HepG2 (cell line): ENCODE data around the gene ATP2A2. TPM values are rescaled to one million over a fixed set of nuclear protein-coding genes. Genes with fewer than 3 reads are reported as not detected.

Source experiments
- ATF1 ChIP-seq: IDR thresholded peaks from 2 replicates; pipeline ENCODE4 v1.6.1; 2016; ENCODE audit warnings: mild to moderate bottlenecking, control low read depth
- BCL6 ChIP-seq: IDR thresholded peaks from 2 replicates; pipeline ENCODE4 v1.6.1; 2016; ENCODE audit warnings: missing genetic modification reagents, missing compliant biosample characterization
- EED ChIP-seq: sonication (generic); formaldehyde crosslinking; IDR thresholded peaks from 2 replicates; pipeline ENCODE4 v1.5.0; 2020; ENCODE audit warnings: mild to moderate bottlenecking, missing genetic modification reagents
- FOXM1 ChIP-seq: sonication (generic); formaldehyde crosslinking; IDR thresholded peaks from 2 replicates; pipeline ENCODE4 v1.5.0; 2020; ENCODE audit warnings: missing genetic modification reagents
- KLF11 ChIP-seq: IDR thresholded peaks from 2 replicates; pipeline ENCODE4 v1.6.1; 2016; ENCODE audit warnings: missing compliant biosample characterization
- MED1 ChIP-seq: sonication (generic); formaldehyde crosslinking; IDR thresholded peaks from 2 replicates; pipeline ENCODE4 v1.4.0; 2020; ENCODE audit warnings: missing genetic modification reagents
- MYNN ChIP-seq: sonication (generic); formaldehyde crosslinking; IDR thresholded peaks from 2 replicates; pipeline ENCODE4 v1.4.0; 2020; ENCODE audit warnings: mild to moderate bottlenecking, low read depth, missing genetic modification reagents
- NCOR1 ChIP-seq: fragments of 200-600 bp; sonication (generic); IDR thresholded peaks from 2 replicates; pipeline ENCODE4 v1.7.0; 2017; ENCODE audit warnings: antibody characterized with exemption, low read length, borderline replicate concordance
- NFE2 ChIP-seq: sonication (generic); formaldehyde crosslinking; IDR thresholded peaks from 2 replicates; pipeline ENCODE4 v1.4.0; 2020; ENCODE audit warnings: missing genetic modification reagents
- NR2F2 ChIP-seq: IDR thresholded peaks from 2 replicates; pipeline ENCODE4 v1.6.1; 2012; ENCODE audit warnings: low read depth, inconsistent platforms, borderline replicate concordance
- PCBP2 ChIP-seq: fragments of 200-400 bp; formaldehyde crosslinking; optimal IDR thresholded peaks from 2 replicates; pipeline ENCODE3; 2018; ENCODE audit warnings: low read length, low read depth; ENCODE audit not compliant: poor library complexity, severe bottlenecking
- RELA ChIP-seq: sonication (generic); formaldehyde crosslinking; IDR thresholded peaks from 2 replicates; pipeline ENCODE4 v1.4.0; 2020; ENCODE audit warnings: missing genetic modification reagents
- TEAD2 ChIP-seq: sonication (generic); formaldehyde crosslinking; IDR thresholded peaks from 2 replicates; pipeline ENCODE4 v1.9.0; 2021; ENCODE audit warnings: missing genetic modification reagents
- YY1 ChIP-seq: IDR thresholded peaks from 2 replicates; pipeline ENCODE4 v1.6.1; 2011; ENCODE audit warnings: low read length, low read depth, moderate library complexity, mild to moderate bottlenecking; ENCODE audit not compliant: insufficient read depth, insufficient replicate concordance
- ZMYM2 ChIP-seq: sonication (generic); formaldehyde crosslinking; IDR thresholded peaks from 2 replicates; pipeline ENCODE4 v1.8.0; 2022; ENCODE audit warnings: mild to moderate bottlenecking, missing genetic modification reagents
- ZNF350 ChIP-seq: sonication (generic); formaldehyde crosslinking; IDR thresholded peaks from 2 replicates; pipeline ENCODE4 v1.4.0; 2020; ENCODE audit warnings: mild to moderate bottlenecking, low read depth, missing genetic modification reagents, borderline replicate concordance
- ZNF644 ChIP-seq: IDR thresholded peaks from 2 replicates; pipeline ENCODE4 v1.6.1; 2016; ENCODE audit warnings: low read depth
- ZNF761 ChIP-seq: sonication (generic); formaldehyde crosslinking; conservative IDR thresholded peaks from 2 replicates; pipeline ENCODE4 v1.4.0; 2020; ENCODE audit warnings: mild to moderate bottlenecking, missing genetic modification reagents
- ZSCAN20 ChIP-seq: sonication (generic); formaldehyde crosslinking; IDR thresholded peaks from 2 replicates; pipeline ENCODE4 v1.4.0; 2020; ENCODE audit warnings: missing genetic modification reagents, mild to moderate bottlenecking, borderline replicate concordance
- ZSCAN30 ChIP-seq: sonication (generic); formaldehyde crosslinking; IDR thresholded peaks from 2 replicates; pipeline ENCODE4 v1.5.0; 2020; ENCODE audit warnings: mild to moderate bottlenecking, missing genetic modification reagents
- polyA plus RNA-seq, 8 experiments: library from polyadenylated mRNA; depleted of rRNA in 3 of 8; stranded (reverse) in 7 of 8; unstranded in 1 of 8; fragments of >200 nt; fragmentation: Illumina TruSeq in 4 of 8; extraction: Trizol in 4 of 8; gene quantifications; 2 replicates each; pipeline versions ENCODE4 v1.2.1 to v1.2.3, GENCODE V29; 2011 to 2016; ENCODE audit warnings: low read depth in 4 of 8, missing spikeins in 1 of 8, mixed read lengths in 1 of 8; ENCODE audit not compliant: insufficient read depth in 1 of 8
- total RNA-seq, 5 experiments: library from RNA; depleted of rRNA; stranded (reverse); fragments of >200 nt; fragmentation: Illumina TruSeq; extraction: Trizol; gene quantifications; 2 replicates each; pipeline ENCODE4 v1.2.3, GENCODE V29; 2016; ENCODE audit warnings: low read depth in 1 of 5
- TF ChIP-seq, protein P1 (sequence below): sonication (generic); formaldehyde crosslinking; IDR thresholded peaks from 2 replicates; pipeline ENCODE4 v1.4.0; 2020; ENCODE audit warnings: missing genetic modification reagents
- TF ChIP-seq, protein P2 (sequence below): sonication (generic); formaldehyde crosslinking; IDR thresholded peaks from 2 replicates; pipeline ENCODE4 v1.8.0; 2022; ENCODE audit warnings: mild to moderate bottlenecking, missing genetic modification reagents
- TF ChIP-seq, protein P3 (sequence below): IDR thresholded peaks from 2 replicates; pipeline ENCODE4 v1.6.1; 2016
- TF ChIP-seq, protein P4 (sequence below): sonication (generic); formaldehyde crosslinking; IDR thresholded peaks from 2 replicates; pipeline ENCODE4 v1.4.0; 2020; ENCODE audit warnings: mild to moderate bottlenecking, missing genetic modification reagents, borderline replicate concordance

Gene ATP2A2
- total and polyA plus RNA-seq, 2 of the 13 experiments (the other 11 are each of a cell fraction or from before 2014, with no cell fraction given): 35.4 to 85.5 TPM

- TF ChIP-seq, protein P1, sequence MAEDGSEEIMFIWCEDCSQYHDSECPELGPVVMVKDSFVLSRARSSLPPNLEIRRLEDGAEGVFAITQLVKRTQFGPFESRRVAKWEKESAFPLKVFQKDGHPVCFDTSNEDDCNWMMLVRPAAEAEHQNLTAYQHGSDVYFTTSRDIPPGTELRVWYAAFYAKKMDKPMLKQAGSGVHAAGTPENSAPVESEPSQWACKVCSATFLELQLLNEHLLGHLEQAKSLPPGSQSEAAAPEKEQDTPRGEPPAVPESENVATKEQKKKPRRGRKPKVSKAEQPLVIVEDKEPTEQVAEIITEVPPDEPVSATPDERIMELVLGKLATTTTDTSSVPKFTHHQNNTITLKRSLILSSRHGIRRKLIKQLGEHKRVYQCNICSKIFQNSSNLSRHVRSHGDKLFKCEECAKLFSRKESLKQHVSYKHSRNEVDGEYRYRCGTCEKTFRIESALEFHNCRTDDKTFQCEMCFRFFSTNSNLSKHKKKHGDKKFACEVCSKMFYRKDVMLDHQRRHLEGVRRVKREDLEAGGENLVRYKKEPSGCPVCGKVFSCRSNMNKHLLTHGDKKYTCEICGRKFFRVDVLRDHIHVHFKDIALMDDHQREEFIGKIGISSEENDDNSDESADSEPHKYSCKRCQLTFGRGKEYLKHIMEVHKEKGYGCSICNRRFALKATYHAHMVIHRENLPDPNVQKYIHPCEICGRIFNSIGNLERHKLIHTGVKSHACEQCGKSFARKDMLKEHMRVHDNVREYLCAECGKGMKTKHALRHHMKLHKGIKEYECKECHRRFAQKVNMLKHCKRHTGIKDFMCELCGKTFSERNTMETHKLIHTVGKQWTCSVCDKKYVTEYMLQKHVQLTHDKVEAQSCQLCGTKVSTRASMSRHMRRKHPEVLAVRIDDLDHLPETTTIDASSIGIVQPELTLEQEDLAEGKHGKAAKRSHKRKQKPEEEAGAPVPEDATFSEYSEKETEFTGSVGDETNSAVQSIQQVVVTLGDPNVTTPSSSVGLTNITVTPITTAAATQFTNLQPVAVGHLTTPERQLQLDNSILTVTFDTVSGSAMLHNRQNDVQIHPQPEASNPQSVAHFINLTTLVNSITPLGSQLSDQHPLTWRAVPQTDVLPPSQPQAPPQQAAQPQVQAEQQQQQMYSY: no peak
- TF ChIP-seq TEAD2: no peak
- no peak for TF ChIP-seq PCBP2
- no peak for TF ChIP-seq KLF11 (CRISPR knock-in tag)
- TF ChIP-seq, protein P2, sequence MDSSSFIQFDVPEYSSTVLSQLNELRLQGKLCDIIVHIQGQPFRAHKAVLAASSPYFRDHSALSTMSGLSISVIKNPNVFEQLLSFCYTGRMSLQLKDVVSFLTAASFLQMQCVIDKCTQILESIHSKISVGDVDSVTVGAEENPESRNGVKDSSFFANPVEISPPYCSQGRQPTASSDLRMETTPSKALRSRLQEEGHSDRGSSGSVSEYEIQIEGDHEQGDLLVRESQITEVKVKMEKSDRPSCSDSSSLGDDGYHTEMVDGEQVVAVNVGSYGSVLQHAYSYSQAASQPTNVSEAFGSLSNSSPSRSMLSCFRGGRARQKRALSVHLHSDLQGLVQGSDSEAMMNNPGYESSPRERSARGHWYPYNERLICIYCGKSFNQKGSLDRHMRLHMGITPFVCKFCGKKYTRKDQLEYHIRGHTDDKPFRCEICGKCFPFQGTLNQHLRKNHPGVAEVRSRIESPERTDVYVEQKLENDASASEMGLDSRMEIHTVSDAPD: peak; percentile 61; the same call in 1 of the 2 replicates
- TF ChIP-seq FOXM1: no peak
- TF ChIP-seq NR2F2: peak; percentile 54; the same call in 1 of the 2 replicates
- TF ChIP-seq, protein P3, sequence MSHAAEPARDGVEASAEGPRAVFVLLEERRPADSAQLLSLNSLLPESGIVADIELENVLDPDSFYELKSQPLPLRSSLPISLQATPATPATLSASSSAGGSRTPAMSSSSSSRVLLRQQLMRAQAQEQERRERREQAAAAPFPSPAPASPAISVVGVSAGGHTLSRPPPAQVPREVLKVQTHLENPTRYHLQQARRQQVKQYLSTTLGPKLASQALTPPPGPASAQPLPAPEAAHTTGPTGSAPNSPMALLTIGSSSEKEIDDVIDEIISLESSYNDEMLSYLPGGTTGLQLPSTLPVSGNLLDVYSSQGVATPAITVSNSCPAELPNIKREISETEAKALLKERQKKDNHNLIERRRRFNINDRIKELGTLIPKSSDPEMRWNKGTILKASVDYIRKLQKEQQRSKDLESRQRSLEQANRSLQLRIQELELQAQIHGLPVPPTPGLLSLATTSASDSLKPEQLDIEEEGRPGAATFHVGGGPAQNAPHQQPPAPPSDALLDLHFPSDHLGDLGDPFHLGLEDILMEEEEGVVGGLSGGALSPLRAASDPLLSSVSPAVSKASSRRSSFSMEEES (CRISPR knock-in tag): no peak
- TF ChIP-seq MYNN (CRISPR knock-in tag): no peak
- peak; percentile 71; the same call in 1 of the 2 replicates for TF ChIP-seq ZNF644 (CRISPR knock-in tag)
- TF ChIP-seq YY1: peak; percentile 39
- no peak for TF ChIP-seq ZSCAN30 (CRISPR knock-in tag)
- TF ChIP-seq ATF1: 0 out of 2 replicates have a peak, but pooled peaks have one; percentile 23
- 0 out of 2 replicates have a peak, but pooled peaks have one; percentile 42 for TF ChIP-seq BCL6
- peak; percentile 91 for TF ChIP-seq NFE2 (CRISPR knock-in tag)
- no peak for TF ChIP-seq RELA (CRISPR knock-in tag)
- TF ChIP-seq, protein P4, sequence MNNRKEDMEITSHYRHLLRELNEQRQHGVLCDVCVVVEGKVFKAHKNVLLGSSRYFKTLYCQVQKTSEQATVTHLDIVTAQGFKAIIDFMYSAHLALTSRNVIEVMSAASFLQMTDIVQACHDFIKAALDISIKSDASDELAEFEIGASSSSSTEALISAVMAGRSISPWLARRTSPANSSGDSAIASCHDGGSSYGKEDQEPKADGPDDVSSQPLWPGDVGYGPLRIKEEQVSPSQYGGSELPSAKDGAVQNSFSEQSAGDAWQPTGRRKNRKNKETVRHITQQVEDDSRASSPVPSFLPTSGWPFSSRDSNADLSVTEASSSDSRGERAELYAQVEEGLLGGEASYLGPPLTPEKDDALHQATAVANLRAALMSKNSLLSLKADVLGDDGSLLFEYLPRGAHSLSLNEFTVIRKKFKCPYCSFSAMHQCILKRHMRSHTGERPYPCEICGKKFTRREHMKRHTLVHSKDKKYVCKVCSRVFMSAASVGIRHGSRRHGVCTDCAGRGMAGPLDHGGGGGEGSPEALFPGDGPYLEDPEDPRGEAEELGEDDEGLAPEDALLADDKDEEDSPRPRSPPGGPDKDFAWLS: no peak
- no peak for TF ChIP-seq ZMYM2 (CRISPR knock-in tag)
- no peak for TF ChIP-seq ZNF761
- TF ChIP-seq ZNF350 (CRISPR knock-in tag): 0 out of 2 replicates have a peak, but pooled peaks have one; percentile 32
- TF ChIP-seq MED1 (CRISPR knock-in tag): peak; percentile 69
- peak; percentile 71; the same call in 1 of the 2 replicates for TF ChIP-seq NCOR1
- TF ChIP-seq EED (CRISPR knock-in tag): no peak
- TF ChIP-seq ZSCAN20 (CRISPR knock-in tag): no peak
Observed at GRCh38 chr12:110345176-110345661, 64.2 kb downstream of the ATP2A2 start (continued).
